Natural killer cell (primary cell): Measurements from ENCODE around the gene TUNAR. TPM values are rescaled to one million over a fixed set of nuclear protein-coding genes. Genes with fewer than 3 reads are reported as not detected.

Source experiments
- ATAC-seq, 3 donors: fragments of 150-1000 bp in 2 of 3; fragments of 200-7000 bp in 1 of 3; cut with Tn5 transposase; 1 replicate in 1 of 3; 2 replicates in 2 of 3; pipeline ENCODE4 v1.10.0; 2021; ENCODE audit warnings: mild to moderate bottlenecking in 2 of 3, moderate library complexity in 2 of 3
- DNase-seq, 2 donors: peaks; one replicate each; pipeline versions ENCODE4 v3.0.0 to v3.0.0-alpha.2; 2013 to 2021; ENCODE audit warnings: mixed read lengths in 1 of 2
- H3K27ac ChIP-seq: one replicate; pipeline ENCODE4 v1.5.1; 2013; ENCODE audit warnings: mild to moderate bottlenecking, low read length
- H3K27me3 ChIP-seq: one replicate; pipeline ENCODE4 v1.6.1; 2013; ENCODE audit warnings: low read length; ENCODE audit not compliant: control insufficient read depth, insufficient read depth
- H3K36me3 ChIP-seq: one replicate; pipeline ENCODE4 v1.6.1; 2013; ENCODE audit warnings: low read length; ENCODE audit not compliant: control insufficient read depth, insufficient read depth
- H3K4me1 ChIP-seq: one replicate; pipeline ENCODE4 v1.6.1; 2013; ENCODE audit warnings: low read length; ENCODE audit not compliant: control insufficient read depth, insufficient read depth
- H3K4me3 ChIP-seq: one replicate; pipeline ENCODE4 v1.5.1; 2013; ENCODE audit warnings: low read length
- H3K9me3 ChIP-seq: one replicate; pipeline ENCODE4 v1.6.1; 2013; ENCODE audit warnings: low read length; ENCODE audit not compliant: control insufficient read depth, insufficient read depth
- H3K27ac Mint-ChIP-seq, 2 donors: one replicate each; pipeline ENCODE4 v1.8.0; 2022; ENCODE audit warnings: mild to moderate bottlenecking in 2 of 2, mixed read lengths in 2 of 2, moderate library complexity in 1 of 2
- H3K27me3 Mint-ChIP-seq, 2 donors: one replicate each; pipeline ENCODE4 v1.8.0; 2022; ENCODE audit warnings: low read depth in 2 of 2, mixed read lengths in 2 of 2
- H3K36me3 Mint-ChIP-seq: one replicate; pipeline ENCODE4 v1.8.0; 2022; ENCODE audit warnings: mixed read lengths
- H3K4me1 Mint-ChIP-seq, 2 donors: one replicate each; pipeline ENCODE4 v1.8.0; 2022; ENCODE audit warnings: mixed read lengths in 2 of 2
- H3K4me3 Mint-ChIP-seq: one replicate; pipeline ENCODE4 v1.8.0; 2022; ENCODE audit warnings: mild to moderate bottlenecking, moderate library complexity, mixed read lengths
- H3K9me3 Mint-ChIP-seq, 2 donors: one replicate each; pipeline ENCODE4 v1.8.0; 2022; ENCODE audit warnings: mixed read lengths in 2 of 2
- CTCF ChIP-seq: fragments of 200-600 bp; IDR thresholded peaks from one replicate; pipeline ENCODE4 v1.8.0; 2022; ENCODE audit warnings: antibody characterized with exemption
- WGBS: methylation state at CpG from one replicate; pipeline ENCODE4 v1.1.7; 2013; ENCODE audit warnings: missing lambda C conversion rate; ENCODE audit not compliant: insufficient coverage; 5-methylcytosine and 5-hydroxymethylcytosine counted together
- intact Hi-C: fragments of 100-400 bp; cut with micrococcal nuclease; formaldehyde crosslinking; loops from one replicate; pipeline ENCODE4 v1.14.2; 2022
- total RNA-seq, 4 donors: library from RNA; stranded (reverse); fragments of 120-200 nt in 1 of 4; gene quantifications; one replicate each; pipeline versions ENCODE4 v1.2.3 to v1.2.4, GENCODE V29; 2013 to 2022

The TUNAR gene
- total RNA-seq, 3 donors from 2014 or later (not counting 1 experiment from before 2014, with no cell fraction given) = not detected

GRCh38 chr14:95902273-95902826 lies 25.7 kb downstream of the TUNAR start:
- H3K4me1 Mint-ChIP-seq = no peaks in the 10 kb centered on the region
- Histone ChIP-seq H3K9me3 (no peaks in the 10 kb centered on the region), H3K36me3 (no peaks in the 10 kb centered on the region), H3K27me3 (no peaks in the 10 kb centered on the region), H3K4me1 (no peaks in the 10 kb centered on the region), H3K27ac (no peak overlapping the region), H3K4me3 (no peak overlapping the region)
- no peaks in the 10 kb centered on the region for H3K36me3 Mint-ChIP-seq
- intact Hi-C loops = no loop called here
- peaks cover 13 to 14% of the 10 kb centered on the region in 2 donors for H3K27me3 Mint-ChIP-seq
- WGBS = 85% methylated on average over 10 of the region's 10 CpGs
- ATAC-seq = no peak
- no peaks in the 10 kb centered on the region for H3K9me3 Mint-ChIP-seq
- TF ChIP-seq CTCF = no peak
- DNase-seq = no peak
- H3K4me3 Mint-ChIP-seq = no peak overlapping the region
- no peak overlapping the region for H3K27ac Mint-ChIP-seq

GRCh38 chr14:95903165-95903564 lies 26.5 kb downstream of the TUNAR start:
- Mint-ChIP-seq H3K27me3 (peaks cover 6 to 8% of the 10 kb centered on the region in 2 donors), H3K4me3 (no peak overlapping the region)
- TF ChIP-seq CTCF = no peak

GRCh38 chr14:95903616-95904107 lies 27.0 kb downstream of the TUNAR start:
- H3K27me3 Mint-ChIP-seq = peaks cover 1 to 7% of the 10 kb centered on the region in 2 donors
- 77% methylated on average over 4 of the region's 4 CpGs for WGBS
- no peak for DNase-seq
- Histone ChIP-seq H3K27me3 (no peaks in the 10 kb centered on the region), H3K4me3 (no peak overlapping the region), H3K4me1 (no peaks in the 10 kb centered on the region), H3K36me3 (no peaks in the 10 kb centered on the region), H3K9me3 (no peaks in the 10 kb centered on the region), H3K27ac (no peak overlapping the region)
- intact Hi-C loops = no loop called here
- H3K27ac Mint-ChIP-seq = no peak overlapping the region
- no peaks in the 10 kb centered on the region for H3K9me3 Mint-ChIP-seq
- no peak overlapping the region for H3K4me3 Mint-ChIP-seq
- TF ChIP-seq CTCF = no peak
- H3K36me3 Mint-ChIP-seq = no peaks in the 10 kb centered on the region
- ATAC-seq = no peak
- H3K4me1 Mint-ChIP-seq = no peaks in the 10 kb centered on the region

More at GRCh38 chr14:95903165-95903564, 26.5 kb downstream of the TUNAR start:
- Mint-ChIP-seq H3K36me3 (no peaks in the 10 kb centered on the region), H3K27ac (no peak overlapping the region), H3K4me1 (no peaks in the 10 kb centered on the region), H3K9me3 (no peaks in the 10 kb centered on the region)
- intact Hi-C loops = no loop called here
- Histone ChIP-seq H3K27me3 (no peaks in the 10 kb centered on the region), H3K4me3 (no peak overlapping the region), H3K9me3 (no peaks in the 10 kb centered on the region), H3K36me3 (no peaks in the 10 kb centered on the region), H3K4me1 (no peaks in the 10 kb centered on the region), H3K27ac (no peak overlapping the region)
- DNase-seq (no peak), ATAC-seq (no peak)
- 86% methylated on average over 5 of the region's 5 CpGs for WGBS

GRCh38 chr14:95906591-95906990 lies 30.0 kb downstream of the TUNAR start:
- no peak overlapping the region for H3K4me3 Mint-ChIP-seq
- Histone ChIP-seq H3K4me1 (no peaks in the 10 kb centered on the region), H3K27me3 (no peaks in the 10 kb centered on the region), H3K36me3 (no peaks in the 10 kb centered on the region), H3K27ac (no peak overlapping the region), H3K9me3 (no peaks in the 10 kb centered on the region), H3K4me3 (no peak overlapping the region)
- no peaks in the 10 kb centered on the region for H3K9me3 Mint-ChIP-seq
- 77% methylated on average over 4 of the region's 4 CpGs for WGBS
- TF ChIP-seq CTCF = no peak
- no peak overlapping the region for H3K27ac Mint-ChIP-seq
- H3K36me3 Mint-ChIP-seq = no peaks in the 10 kb centered on the region
- DNase-seq (no peak), ATAC-seq (no peak)
- no peaks in the 10 kb centered on the region for H3K4me1 Mint-ChIP-seq
- peaks cover 0 to 3% of the 10 kb centered on the region in 2 donors for H3K27me3 Mint-ChIP-seq
- intact Hi-C loops = no loop called here
